DOHH2 (cell line): ENCODE measurements around the gene OR10Z1.

Experiments used
- H3F3A ChIP-seq: fragments of 200-600 bp; sonication (generic), shearing (Covaris generic); 2 replicates; pipeline ENCODE4 v1.6.0; 2016; ENCODE audit warnings: antibody characterized with exemption, mild to moderate bottlenecking; ENCODE audit not compliant: control insufficient read depth, insufficient read depth
- H3K27ac ChIP-seq: fragments of 200-600 bp; sonication (generic); 2 replicates; pipeline ENCODE4 v1.5.1; 2014; ENCODE audit warnings: low read depth, mild to moderate bottlenecking, low read length, moderate library complexity
- H3K27me3 ChIP-seq: fragments of 200-600 bp; sonication (generic); 2 replicates; pipeline ENCODE4 v1.6.1; 2014; ENCODE audit warnings: mild to moderate bottlenecking, low read length, mixed read lengths; ENCODE audit not compliant: control insufficient read depth
- H3K36me3 ChIP-seq: fragments of 200-600 bp; sonication (generic); 2 replicates; pipeline ENCODE4 v1.6.1; 2014; ENCODE audit warnings: mild to moderate bottlenecking, low read length, moderate library complexity, mixed read lengths; ENCODE audit not compliant: control insufficient read depth
- H3K4me1 ChIP-seq: fragments of 200-600 bp; sonication (generic); 2 replicates; pipeline ENCODE4 v1.6.1; 2014; ENCODE audit warnings: mild to moderate bottlenecking, low read length, mixed read lengths; ENCODE audit not compliant: control insufficient read depth
- H3K4me2 ChIP-seq: fragments of 200-600 bp; sonication (generic); 2 replicates; pipeline ENCODE4 v1.6.0; 2014; ENCODE audit warnings: mild to moderate bottlenecking, low read length, moderate library complexity
- H3K4me3 ChIP-seq: fragments of 200-600 bp; sonication (generic); 2 replicates; pipeline ENCODE4 v1.5.1; 2014; ENCODE audit warnings: mild to moderate bottlenecking, low read length, mixed read lengths
- H3K79me2 ChIP-seq: fragments of 200-600 bp; sonication (generic); 2 replicates; pipeline ENCODE4 v1.6.1; 2014; ENCODE audit warnings: mild to moderate bottlenecking, low read length, mixed read lengths; ENCODE audit not compliant: control insufficient read depth
- H3K9me2 ChIP-seq: fragments of 200-600 bp; sonication (generic); replicated peaks from 2 replicates; pipeline ENCODE4 v1.6.1; 2014; ENCODE audit warnings: mild to moderate bottlenecking, low read length, mixed read lengths; ENCODE audit not compliant: control insufficient read depth
- H3K9me3 ChIP-seq: fragments of 200-600 bp; sonication (generic); 2 replicates; pipeline ENCODE4 v1.6.1; 2014; ENCODE audit warnings: antibody characterized with exemption, low read length, mixed read lengths; ENCODE audit not compliant: control insufficient read depth, insufficient read depth
- H4K20me1 ChIP-seq: fragments of 200-600 bp; sonication (generic); 2 replicates; pipeline ENCODE4 v1.6.0; 2014; ENCODE audit warnings: low read depth, mild to moderate bottlenecking, antibody characterized with exemption, low read length, moderate library complexity; ENCODE audit not compliant: control insufficient read depth, insufficient read depth
- EZH2phosphoT487 ChIP-seq: fragments of 200-600 bp; sonication (generic); IDR thresholded peaks from 2 replicates; pipeline ENCODE4 v1.6.1; 2017; ENCODE audit warnings: borderline replicate concordance, mild to moderate bottlenecking, antibody characterized with exemption, low read length, moderate library complexity, mixed read lengths
- TF ChIP-seq, protein P1 (sequence below): fragments of 200-600 bp; sonication (generic); IDR thresholded peaks from one replicate; pipeline ENCODE4 v1.5.1; 2014; ENCODE audit warnings: antibody characterized with exemption, mild to moderate bottlenecking, low read depth, low read length; ENCODE audit not compliant: poor library complexity, severe bottlenecking

The OR10Z1 gene

DNA sequence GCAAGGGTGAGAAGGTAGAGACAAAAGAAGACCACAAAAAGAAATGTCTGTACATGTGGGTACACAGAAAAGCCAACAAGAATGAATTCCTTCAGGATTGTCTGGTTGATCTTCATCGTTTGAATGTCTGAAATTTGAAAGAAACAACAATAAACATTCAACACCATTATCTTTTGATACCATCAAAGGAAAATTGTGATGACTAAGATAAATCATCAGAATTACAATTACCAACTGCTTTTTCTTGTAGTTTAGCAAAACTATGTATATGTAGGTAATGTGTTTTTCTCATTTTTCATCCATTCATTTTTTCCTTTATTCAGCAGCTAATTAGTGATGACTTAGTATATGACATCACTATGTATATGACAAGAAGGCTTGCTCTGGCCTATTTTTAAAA lies 25.3 kb upstream of the OR10Z1 start, which contains the start of gene OR10X1:
Gene OR10X1 (minus strand): TSS at position 167 of the 400 bp plus-strand sequence. CDS start 0 bp downstream, at position 167.
- Histone ChIP-seq H3K9me2 (no peaks in the 10 kb centered on the region), H3K36me3 (no peaks in the 10 kb centered on the region), H3K27me3 (no peaks in the 10 kb centered on the region), H3F3A (no peaks in the 10 kb centered on the region), H3K27ac (no peak within 1 kb of the TSS), H4K20me1 (no peaks in the 10 kb centered on the region), H3K79me2 (no peaks in the 10 kb centered on the region), H3K4me1 (no peaks in the 10 kb centered on the region), H3K4me2 (no peak within 1 kb of the TSS), H3K9me3 (no peaks in the 10 kb centered on the region), H3K4me3 (no peak within 1 kb of the TSS)
- no peak for TF ChIP-seq EZH2phosphoT487
- TF ChIP-seq, protein P1, sequence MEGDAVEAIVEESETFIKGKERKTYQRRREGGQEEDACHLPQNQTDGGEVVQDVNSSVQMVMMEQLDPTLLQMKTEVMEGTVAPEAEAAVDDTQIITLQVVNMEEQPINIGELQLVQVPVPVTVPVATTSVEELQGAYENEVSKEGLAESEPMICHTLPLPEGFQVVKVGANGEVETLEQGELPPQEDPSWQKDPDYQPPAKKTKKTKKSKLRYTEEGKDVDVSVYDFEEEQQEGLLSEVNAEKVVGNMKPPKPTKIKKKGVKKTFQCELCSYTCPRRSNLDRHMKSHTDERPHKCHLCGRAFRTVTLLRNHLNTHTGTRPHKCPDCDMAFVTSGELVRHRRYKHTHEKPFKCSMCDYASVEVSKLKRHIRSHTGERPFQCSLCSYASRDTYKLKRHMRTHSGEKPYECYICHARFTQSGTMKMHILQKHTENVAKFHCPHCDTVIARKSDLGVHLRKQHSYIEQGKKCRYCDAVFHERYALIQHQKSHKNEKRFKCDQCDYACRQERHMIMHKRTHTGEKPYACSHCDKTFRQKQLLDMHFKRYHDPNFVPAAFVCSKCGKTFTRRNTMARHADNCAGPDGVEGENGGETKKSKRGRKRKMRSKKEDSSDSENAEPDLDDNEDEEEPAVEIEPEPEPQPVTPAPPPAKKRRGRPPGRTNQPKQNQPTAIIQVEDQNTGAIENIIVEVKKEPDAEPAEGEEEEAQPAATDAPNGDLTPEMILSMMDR, result no peak

DNA sequence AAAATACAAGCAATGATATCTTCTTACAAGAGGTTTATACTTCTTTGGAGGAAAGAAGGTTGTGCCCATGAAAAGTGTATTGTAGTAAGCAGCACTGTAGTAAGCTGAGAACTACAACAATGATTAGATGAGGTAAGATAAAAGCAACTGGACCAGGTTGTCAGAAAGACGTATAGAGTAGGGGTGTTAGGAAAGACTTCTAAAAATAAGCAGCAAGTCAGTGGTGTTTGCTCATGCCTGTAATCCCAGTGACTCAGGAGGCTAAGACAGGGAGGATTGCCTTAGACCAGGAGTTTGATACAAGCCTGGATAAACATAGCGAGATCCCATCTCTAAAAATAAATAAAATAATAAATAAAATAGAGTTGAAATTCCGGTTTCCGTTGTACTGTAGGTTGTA lies 21.1 kb upstream of the OR10Z1 start:
- Histone ChIP-seq H3K4me2 (no peak overlapping the region), H3F3A (no peaks in the 10 kb centered on the region), H3K27me3 (no peaks in the 10 kb centered on the region), H3K79me2 (no peaks in the 10 kb centered on the region), H3K27ac (no peak overlapping the region), H4K20me1 (no peaks in the 10 kb centered on the region), H3K9me2 (no peaks in the 10 kb centered on the region), H3K4me1 (no peaks in the 10 kb centered on the region), H3K36me3 (no peaks in the 10 kb centered on the region), H3K9me3 (no peaks in the 10 kb centered on the region; the same call in 1 of the 2 replicates), H3K4me3 (no peak overlapping the region)
- TF ChIP-seq, protein P1, result no peak
- no peak for TF ChIP-seq EZH2phosphoT487

DNA sequence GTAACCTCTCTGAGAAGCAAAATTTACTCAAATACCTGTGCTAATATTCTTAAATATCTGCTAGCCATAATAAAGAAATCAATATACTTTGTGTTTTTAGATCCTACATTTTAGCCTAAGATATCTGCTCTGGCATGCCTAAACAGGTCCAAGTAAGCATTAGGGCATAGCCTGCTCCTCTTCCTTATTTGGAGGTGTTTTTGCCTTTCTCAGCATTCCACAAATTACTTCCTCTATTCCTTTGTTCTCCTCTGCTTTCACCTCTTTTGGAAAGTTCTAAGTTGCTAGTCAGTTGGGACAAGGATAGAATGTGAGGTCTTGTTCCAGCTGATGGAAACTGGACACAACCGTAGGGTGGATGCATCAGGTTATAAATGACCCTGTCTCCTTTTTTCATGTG lies 18.1 kb upstream of the OR10Z1 start:
- Histone ChIP-seq H3K27ac (no peak overlapping the region), H4K20me1 (no peaks in the 10 kb centered on the region), H3F3A (no peaks in the 10 kb centered on the region), H3K4me2 (no peak overlapping the region), H3K4me1 (no peaks in the 10 kb centered on the region), H3K9me3 (no peaks in the 10 kb centered on the region; the same call in 1 of the 2 replicates), H3K9me2 (no peaks in the 10 kb centered on the region), H3K4me3 (no peak overlapping the region), H3K27me3 (no peaks in the 10 kb centered on the region), H3K79me2 (no peaks in the 10 kb centered on the region), H3K36me3 (no peaks in the 10 kb centered on the region)
- TF ChIP-seq, protein P1, result no peak
- no peak for TF ChIP-seq EZH2phosphoT487
